ENCODE measurements around the gene SLC25A38. TPM values are rescaled to one million over a fixed set of nuclear protein-coding genes. Genes with fewer than 3 reads are reported as not detected.

The SLC25A38 gene
- total and polyA plus RNA-seq, 9 of the 15 experiments (the other 6 are each of a cell fraction or from before 2014, with no cell fraction given): 13.5 to 51.1 (median 30.6) TPM

DNA sequence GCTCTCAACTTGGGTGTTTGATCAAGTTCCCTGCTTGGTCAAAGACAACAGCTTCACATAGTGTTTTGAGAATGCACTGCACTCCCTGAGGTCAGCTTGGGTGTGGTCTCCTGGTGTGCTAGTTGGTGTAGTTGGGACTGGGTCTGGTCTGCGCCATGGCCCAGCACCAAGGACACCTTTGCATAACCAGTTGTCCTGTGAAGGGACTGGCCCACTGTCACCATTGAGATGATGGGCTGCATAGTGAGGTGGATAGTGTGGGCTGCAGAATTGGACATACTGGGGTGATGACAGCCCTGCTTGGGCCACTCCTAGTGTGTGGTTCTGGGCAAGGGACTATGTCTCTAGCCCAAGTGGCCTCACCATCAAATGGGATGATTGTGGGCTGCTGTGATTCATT, 32.8 kb downstream of the SLC25A38 start:
- Histone ChIP-seq H3K36me3 (ENCODE audit: control insufficient read depth, insufficient read depth, low read length) (peaks cover 33% of the 10 kb centered on the region), H2AFZ (ENCODE audit: low read depth, low read length) (no peak overlapping the region), H3K9me3 (replicated peaks; ENCODE audit: control insufficient read depth, insufficient read depth, low read depth, low read length) (no peaks in the 10 kb centered on the region), H3K9me1 (ENCODE audit: control insufficient read depth, insufficient read depth, low read length) (no peaks in the 10 kb centered on the region), H3K27me3 (ENCODE audit: control insufficient read depth in 2 of 2, insufficient read depth in 2 of 2, low read length in 2 of 2) (no peaks in the 10 kb centered on the region), H3K9ac (ENCODE audit: insufficient read depth in 1 of 2, low read depth in 2 of 2, low read length in 2 of 2) (no peak overlapping the region; a peak in 1 of 4 replicates), H4K20me1 (replicated peaks; ENCODE audit: control insufficient read depth, insufficient read depth, low read length) (peaks cover 40% of the 10 kb centered on the region), H3K79me2 (ENCODE audit: control insufficient read depth, insufficient read depth, low read length) (peaks cover 4% of the 10 kb centered on the region; the same call in 1 of the 3 replicates), H3K4me3 (no peak overlapping the region), H3K4me1 (replicated peaks in 1 of 2; ENCODE audit: control insufficient read depth in 2 of 2, insufficient read depth in 2 of 2, low read length in 2 of 2) (no peaks in the 10 kb centered on the region; a peak in 2 of 5 replicates), H3K4me2 (ENCODE audit: insufficient read depth, low read length) (no peak overlapping the region), H3K27ac (ENCODE audit: extremely low read depth, low read depth, low read length) (no peak overlapping the region)
- 47% methylated on average over 1 of the region's 1 CpG for WGBS (ENCODE audit: insufficient coverage, low coverage, missing lambda C conversion rate)
- no TSS peak for BruUV-seq (replicated peaks)
- ChIA-PET CTCF (ENCODE audit: low intra/inter-chr PET ratio) (no interaction called here), POLR2A (interaction anchor here (0.6 to 4.2 kb wide), 7 partner anchors 10 to 903 kb away, joined by 3 to 41 read pairs (median 4); partner anchors contain the start of gene RPSA)
- ATAC-seq: peak; percentile 13
- in situ Hi-C loops (cut with MboI): loop anchor here (25.0 kb wide), 1 partner anchor 1046 kb away; the partner anchor contains the start of gene RPL14
- no peak for FAIRE-seq
- no peak for DNase-seq (ENCODE audit: extremely low read depth in 1 of 4, low spot score in 3 of 4)
- intact Hi-C loops (cut with micrococcal nuclease): loop anchor here (2.0 kb wide), 1 partner anchor 33 kb away; no protein-coding TSS in a partner anchor
- TF ChIP-seq CTBP1 (IDR thresholded peaks at IDR 0.05; ENCODE audit: borderline replicate concordance): peak; percentile 28; the same call in 1 of the 2 replicates
- TF ChIP-seq, protein P1, sequence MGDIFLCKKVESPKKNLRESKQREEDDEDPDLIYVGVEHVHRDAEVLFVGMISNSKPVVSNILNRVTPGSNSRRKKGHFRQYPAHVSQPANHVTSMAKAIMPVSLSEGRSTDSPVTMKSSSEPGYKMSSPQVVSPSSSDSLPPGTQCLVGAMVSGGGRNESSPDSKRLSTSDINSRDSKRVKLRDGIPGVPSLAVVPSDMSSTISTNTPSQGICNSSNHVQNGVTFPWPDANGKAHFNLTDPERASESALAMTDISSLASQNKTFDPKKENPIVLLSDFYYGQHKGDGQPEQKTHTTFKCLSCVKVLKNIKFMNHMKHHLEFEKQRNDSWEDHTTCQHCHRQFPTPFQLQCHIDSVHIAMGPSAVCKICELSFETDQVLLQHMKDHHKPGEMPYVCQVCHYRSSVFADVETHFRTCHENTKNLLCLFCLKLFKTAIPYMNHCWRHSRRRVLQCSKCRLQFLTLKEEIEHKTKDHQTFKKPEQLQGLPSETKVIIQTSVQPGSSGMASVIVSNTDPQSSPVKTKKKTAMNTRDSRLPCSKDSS (IDR thresholded peaks at IDR 0.05; ENCODE audit: low read depth, partially characterized antibody): no peak
- TF ChIP-seq ZNF644 (tag; IDR thresholded peaks at IDR 0.05; ENCODE audit: low read depth): no peak
- TF ChIP-seq CBX2 (IDR thresholded peaks at IDR 0.05; ENCODE audit: insufficient read depth, low read length, poor library complexity, severe bottlenecking): no peak
- no peak for TF ChIP-seq ZNF707 (CRISPR knock-in tag; conservative IDR thresholded peaks at IDR 0.05)
- peak; percentile 72; the same call in 1 of the 2 replicates for TF ChIP-seq TAF15 (IDR thresholded peaks at IDR 0.05; ENCODE audit: low read depth, low read length)
- TF ChIP-seq SNRNP70 (optimal IDR thresholded peaks at IDR 0.05; ENCODE audit: low read depth, low read length): peak; percentile 87
- TF ChIP-seq BCL6 (CRISPR knock-in tag; IDR thresholded peaks at IDR 0.05): no peak
- no peak for TF ChIP-seq KDM4B (IDR thresholded peaks at IDR 0.05; ENCODE audit: borderline replicate concordance in 2 of 2, low read depth in 1 of 2)
- TF ChIP-seq, protein P2, sequence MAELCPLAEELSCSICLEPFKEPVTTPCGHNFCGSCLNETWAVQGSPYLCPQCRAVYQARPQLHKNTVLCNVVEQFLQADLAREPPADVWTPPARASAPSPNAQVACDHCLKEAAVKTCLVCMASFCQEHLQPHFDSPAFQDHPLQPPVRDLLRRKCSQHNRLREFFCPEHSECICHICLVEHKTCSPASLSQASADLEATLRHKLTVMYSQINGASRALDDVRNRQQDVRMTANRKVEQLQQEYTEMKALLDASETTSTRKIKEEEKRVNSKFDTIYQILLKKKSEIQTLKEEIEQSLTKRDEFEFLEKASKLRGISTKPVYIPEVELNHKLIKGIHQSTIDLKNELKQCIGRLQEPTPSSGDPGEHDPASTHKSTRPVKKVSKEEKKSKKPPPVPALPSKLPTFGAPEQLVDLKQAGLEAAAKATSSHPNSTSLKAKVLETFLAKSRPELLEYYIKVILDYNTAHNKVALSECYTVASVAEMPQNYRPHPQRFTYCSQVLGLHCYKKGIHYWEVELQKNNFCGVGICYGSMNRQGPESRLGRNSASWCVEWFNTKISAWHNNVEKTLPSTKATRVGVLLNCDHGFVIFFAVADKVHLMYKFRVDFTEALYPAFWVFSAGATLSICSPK (IDR thresholded peaks at IDR 0.05; ENCODE audit: borderline replicate concordance): no peak
- TF ChIP-seq BDP1 (IDR thresholded peaks at IDR 0.05; ENCODE audit: insufficient read depth, insufficient read length): no peak
- TF ChIP-seq, protein P3, sequence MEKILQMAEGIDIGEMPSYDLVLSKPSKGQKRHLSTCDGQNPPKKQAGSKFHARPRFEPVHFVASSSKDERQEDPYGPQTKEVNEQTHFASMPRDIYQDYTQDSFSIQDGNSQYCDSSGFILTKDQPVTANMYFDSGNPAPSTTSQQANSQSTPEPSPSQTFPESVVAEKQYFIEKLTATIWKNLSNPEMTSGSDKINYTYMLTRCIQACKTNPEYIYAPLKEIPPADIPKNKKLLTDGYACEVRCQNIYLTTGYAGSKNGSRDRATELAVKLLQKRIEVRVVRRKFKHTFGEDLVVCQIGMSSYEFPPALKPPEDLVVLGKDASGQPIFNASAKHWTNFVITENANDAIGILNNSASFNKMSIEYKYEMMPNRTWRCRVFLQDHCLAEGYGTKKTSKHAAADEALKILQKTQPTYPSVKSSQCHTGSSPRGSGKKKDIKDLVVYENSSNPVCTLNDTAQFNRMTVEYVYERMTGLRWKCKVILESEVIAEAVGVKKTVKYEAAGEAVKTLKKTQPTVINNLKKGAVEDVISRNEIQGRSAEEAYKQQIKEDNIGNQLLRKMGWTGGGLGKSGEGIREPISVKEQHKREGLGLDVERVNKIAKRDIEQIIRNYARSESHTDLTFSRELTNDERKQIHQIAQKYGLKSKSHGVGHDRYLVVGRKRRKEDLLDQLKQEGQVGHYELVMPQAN (IDR thresholded peaks at IDR 0.05; ENCODE audit: borderline replicate concordance): no peak
- TF ChIP-seq, protein P4, sequence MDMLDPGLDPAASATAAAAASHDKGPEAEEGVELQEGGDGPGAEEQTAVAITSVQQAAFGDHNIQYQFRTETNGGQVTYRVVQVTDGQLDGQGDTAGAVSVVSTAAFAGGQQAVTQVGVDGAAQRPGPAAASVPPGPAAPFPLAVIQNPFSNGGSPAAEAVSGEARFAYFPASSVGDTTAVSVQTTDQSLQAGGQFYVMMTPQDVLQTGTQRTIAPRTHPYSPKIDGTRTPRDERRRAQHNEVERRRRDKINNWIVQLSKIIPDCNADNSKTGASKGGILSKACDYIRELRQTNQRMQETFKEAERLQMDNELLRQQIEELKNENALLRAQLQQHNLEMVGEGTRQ (CRISPR knock-in tag; IDR thresholded peaks at IDR 0.05): no peak

Data from K562 (cell line).